Transverse colon (tissue), 3 donors: ENCODE measurements around the gene ABHD5.

Source experiments
- POLR2A ChIP-seq: fragments of 450-650 bp; IDR thresholded peaks from one replicate; pipeline ENCODE4 v1.6.1; 2016; ENCODE audit warnings: antibody characterized with exemption, mild to moderate bottlenecking, moderate library complexity
- TF ChIP-seq, protein P1 (sequence below), 5 experiments: fragments of 200-600 bp in 3 of 5; fragments of 450-650 bp in 2 of 5; sonication (generic) in 3 of 5; IDR thresholded peaks; 1 replicate in 2 of 5; 2 replicates in 3 of 5; pipeline ENCODE4 v1.5.1; 2016 to 2017; ENCODE audit warnings: antibody characterized with exemption in 5 of 5, inconsistent platforms in 3 of 5, mild to moderate bottlenecking in 2 of 5, moderate library complexity in 1 of 5

DNA sequence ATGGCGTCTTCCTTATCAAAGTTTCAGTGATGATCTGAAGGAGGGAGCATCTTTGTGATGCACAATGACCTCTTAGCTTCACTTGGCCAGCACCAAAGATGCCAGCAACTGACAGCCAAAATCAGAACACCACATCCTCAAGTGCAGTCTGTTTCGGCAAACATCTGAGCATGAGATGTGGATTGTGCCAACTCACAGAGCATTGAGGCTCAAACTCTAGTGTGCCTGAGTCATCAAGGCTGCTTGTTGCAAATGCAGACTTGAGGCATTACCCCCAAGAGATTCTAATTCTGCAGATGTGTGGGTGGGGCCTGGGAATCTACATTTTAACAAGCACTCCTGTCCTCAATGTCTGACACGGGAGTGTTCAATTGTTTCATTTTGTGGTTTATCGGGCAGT, 35.8 kb downstream of the ABHD5 start:
- TF ChIP-seq, protein P1, sequence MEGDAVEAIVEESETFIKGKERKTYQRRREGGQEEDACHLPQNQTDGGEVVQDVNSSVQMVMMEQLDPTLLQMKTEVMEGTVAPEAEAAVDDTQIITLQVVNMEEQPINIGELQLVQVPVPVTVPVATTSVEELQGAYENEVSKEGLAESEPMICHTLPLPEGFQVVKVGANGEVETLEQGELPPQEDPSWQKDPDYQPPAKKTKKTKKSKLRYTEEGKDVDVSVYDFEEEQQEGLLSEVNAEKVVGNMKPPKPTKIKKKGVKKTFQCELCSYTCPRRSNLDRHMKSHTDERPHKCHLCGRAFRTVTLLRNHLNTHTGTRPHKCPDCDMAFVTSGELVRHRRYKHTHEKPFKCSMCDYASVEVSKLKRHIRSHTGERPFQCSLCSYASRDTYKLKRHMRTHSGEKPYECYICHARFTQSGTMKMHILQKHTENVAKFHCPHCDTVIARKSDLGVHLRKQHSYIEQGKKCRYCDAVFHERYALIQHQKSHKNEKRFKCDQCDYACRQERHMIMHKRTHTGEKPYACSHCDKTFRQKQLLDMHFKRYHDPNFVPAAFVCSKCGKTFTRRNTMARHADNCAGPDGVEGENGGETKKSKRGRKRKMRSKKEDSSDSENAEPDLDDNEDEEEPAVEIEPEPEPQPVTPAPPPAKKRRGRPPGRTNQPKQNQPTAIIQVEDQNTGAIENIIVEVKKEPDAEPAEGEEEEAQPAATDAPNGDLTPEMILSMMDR (IDR thresholded peaks at IDR 0.05) = no peak
- no peak for TF ChIP-seq POLR2A
